GM13977 (cell line): Measurements from ENCODE around the gene LCORL.

ENCODE experiments used
- DNase-seq: peaks from one replicate; pipeline ENCODE4 v3.0.0; 2012; ENCODE audit warnings: low spot score
- CTCF ChIP-seq: IDR thresholded peaks from 2 replicates; pipeline ENCODE4 v1.5.1; 2012; ENCODE audit warnings: mild to moderate bottlenecking, control low read depth; ENCODE audit not compliant: insufficient read depth; ENCODE audit errors: extremely low read depth, missing control alignments
- in situ Hi-C: fragments of 300-500 bp; cut with MboI; formaldehyde crosslinking; loops from one replicate; pipeline ENCODE4 v1.12.0; 2022; ENCODE audit warnings: low sequenced_read_pairs, low pct_unique_long_range_greater_than_20kb, mixed read lengths, inconsistent platforms; ENCODE audit not compliant: unreplicated experiment

LCORL gene

GRCh38 chr4:17894421-17894820 lies 127.1 kb downstream of the LCORL start:
- TF ChIP-seq CTCF = no peak
- no peak for DNase-seq
- in situ Hi-C loops = no loop called here

GRCh38 chr4:17889692-17890091 lies 131.9 kb downstream of the LCORL start:
- DNase-seq = no peak
- in situ Hi-C loops = no loop called here
- TF ChIP-seq CTCF = no peak

GRCh38 chr4:17884511-17884910 lies 137.0 kb downstream of the LCORL start:
- in situ Hi-C loops = no loop called here
- DNase-seq = no peak
- TF ChIP-seq CTCF = no peak

GRCh38 chr4:17884063-17884462 lies 137.5 kb downstream of the LCORL start:
- TF ChIP-seq CTCF = no peak
- DNase-seq = no peak
- in situ Hi-C loops = no loop called here

GRCh38 chr4:17877661-17878060 lies 143.9 kb downstream of the LCORL start:
- no peak for DNase-seq
- in situ Hi-C loops = no loop called here
- no peak for TF ChIP-seq CTCF

- TF ChIP-seq CTCF = no peak
- no peak for DNase-seq
- in situ Hi-C loops = no loop called here
These were observed 144.6 kb downstream of the LCORL start for GRCh38 chr4:17876943-17877342.
